HG03558 (cell line): ENCODE data around the gene WNT16.
A peak's percentile ranks its signal among the peaks of the same experiment; 100 is the strongest.

Experiments
- ATAC-seq: cut with Tn5 transposase; IDR thresholded peaks from one replicate; pipeline ENCODE4 v1.9.1; 2021; ENCODE audit warnings: moderate number of reproducible peaks; ENCODE audit not compliant: unreplicated experiment; ENCODE audit errors: extremely low read depth

Gene WNT16

DNA sequence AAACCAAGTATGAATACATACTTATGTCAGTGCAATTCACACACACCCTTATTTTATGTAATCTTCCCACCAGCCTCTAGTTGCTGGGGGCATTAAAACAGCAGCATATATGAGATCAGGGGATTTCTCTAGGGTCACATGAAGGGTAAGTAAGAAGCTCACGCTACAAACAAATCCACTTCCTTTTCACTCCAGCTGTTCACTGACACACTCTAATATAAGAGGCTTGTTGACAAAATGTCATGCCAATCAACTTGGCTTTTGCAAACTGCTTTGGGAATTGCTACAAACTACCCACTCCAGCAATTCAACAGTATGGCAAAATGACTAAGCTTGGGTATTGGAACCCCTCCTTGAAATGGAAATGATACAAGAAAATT lies 57.0 kb downstream of the WNT16 start:
- peak; percentile 92 for ATAC-seq

DNA sequence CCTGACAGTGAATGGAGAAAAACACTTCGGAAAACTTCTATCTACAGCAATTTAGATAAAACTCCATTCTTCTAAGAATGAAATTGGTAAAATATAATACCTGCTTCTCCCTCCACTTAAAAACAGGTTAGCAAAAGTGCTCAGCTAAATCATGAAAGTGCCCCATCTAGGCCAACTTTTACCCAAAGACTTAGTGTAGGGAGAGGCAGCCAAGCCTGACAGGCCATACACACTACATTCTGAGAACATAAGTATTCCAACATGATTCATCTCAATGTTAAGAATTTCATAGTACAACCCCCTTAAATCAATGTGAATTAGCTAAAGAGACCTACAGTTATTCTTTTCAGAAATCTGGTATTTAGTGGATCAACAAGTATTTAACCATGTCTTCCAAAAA lies 60.1 kb downstream of the WNT16 start:
- no peak for ATAC-seq

DNA sequence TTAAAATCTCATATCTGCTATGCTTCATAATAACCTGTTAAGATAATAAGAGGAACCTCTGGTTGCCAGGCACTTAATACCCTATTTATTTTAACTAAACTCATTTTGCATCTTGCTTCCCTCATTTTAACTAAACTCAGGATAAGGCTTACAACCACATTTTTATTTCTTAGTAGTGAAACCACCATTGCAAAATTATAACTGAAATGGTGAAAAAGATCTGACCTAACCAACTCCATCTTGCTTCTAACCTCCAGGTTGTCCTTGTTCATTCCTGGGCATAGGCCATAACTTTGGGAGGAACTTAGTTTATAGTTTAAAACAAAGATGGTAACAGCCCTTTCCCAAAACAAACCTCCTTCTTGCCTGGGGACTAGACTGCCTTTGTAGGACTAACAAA lies 61.3 kb downstream of the WNT16 start:
- no peak for ATAC-seq

DNA sequence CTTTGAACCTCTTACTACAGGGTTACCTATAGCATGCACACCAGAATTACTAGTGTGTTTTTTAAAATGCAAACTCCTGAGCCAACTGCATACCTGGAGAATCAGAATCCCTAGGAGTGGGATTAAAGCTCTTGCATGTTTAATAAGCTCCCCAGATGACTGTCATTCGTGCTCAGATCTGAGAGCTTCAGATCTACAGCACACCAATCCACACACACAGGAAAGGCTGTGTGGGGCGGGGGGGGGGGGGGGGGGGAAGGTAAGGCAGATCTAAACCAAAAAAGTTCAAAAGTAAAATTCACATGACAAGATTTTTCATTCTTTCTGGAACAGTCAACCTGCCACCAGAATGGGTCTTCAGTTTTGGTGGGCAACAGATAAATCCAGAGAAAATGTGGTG lies 61.8 kb downstream of the WNT16 start:
- ATAC-seq, result no peak
